ENCODE data around the gene SPAG16.

DNA sequence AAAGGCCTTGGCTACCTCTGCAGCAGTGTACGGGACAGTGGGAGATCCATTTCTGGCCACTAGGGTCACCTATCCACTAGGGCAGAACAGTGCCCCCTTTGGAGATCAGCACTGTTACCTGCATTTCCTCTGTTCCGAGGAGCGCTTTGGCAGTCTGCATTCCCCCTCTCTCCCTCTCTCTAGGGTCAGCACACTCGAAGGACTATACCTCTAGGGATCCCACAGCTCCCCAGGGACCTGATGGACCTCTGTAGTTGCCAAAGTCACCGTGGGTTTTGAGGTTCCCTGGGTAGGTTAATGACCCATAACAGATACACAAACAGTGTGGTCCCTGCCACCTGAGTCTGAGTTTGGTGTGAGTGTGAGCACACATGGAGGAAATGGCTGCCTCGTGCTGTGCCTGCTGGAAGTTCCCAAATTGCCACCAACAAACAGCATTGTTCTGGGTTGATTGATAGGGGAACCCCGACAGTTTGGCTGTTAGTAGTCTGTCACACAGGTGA lies 1026.8 kb downstream of the SPAG16 start:
- TF ChIP-seq, protein P1, sequence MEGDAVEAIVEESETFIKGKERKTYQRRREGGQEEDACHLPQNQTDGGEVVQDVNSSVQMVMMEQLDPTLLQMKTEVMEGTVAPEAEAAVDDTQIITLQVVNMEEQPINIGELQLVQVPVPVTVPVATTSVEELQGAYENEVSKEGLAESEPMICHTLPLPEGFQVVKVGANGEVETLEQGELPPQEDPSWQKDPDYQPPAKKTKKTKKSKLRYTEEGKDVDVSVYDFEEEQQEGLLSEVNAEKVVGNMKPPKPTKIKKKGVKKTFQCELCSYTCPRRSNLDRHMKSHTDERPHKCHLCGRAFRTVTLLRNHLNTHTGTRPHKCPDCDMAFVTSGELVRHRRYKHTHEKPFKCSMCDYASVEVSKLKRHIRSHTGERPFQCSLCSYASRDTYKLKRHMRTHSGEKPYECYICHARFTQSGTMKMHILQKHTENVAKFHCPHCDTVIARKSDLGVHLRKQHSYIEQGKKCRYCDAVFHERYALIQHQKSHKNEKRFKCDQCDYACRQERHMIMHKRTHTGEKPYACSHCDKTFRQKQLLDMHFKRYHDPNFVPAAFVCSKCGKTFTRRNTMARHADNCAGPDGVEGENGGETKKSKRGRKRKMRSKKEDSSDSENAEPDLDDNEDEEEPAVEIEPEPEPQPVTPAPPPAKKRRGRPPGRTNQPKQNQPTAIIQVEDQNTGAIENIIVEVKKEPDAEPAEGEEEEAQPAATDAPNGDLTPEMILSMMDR (IDR thresholded peaks at IDR 0.05) = no peak
- TF ChIP-seq POLR2A (IDR thresholded peaks at IDR 0.05) = no peak
